Cardiac muscle cell (in vitro differentiated cells and primary cell): ENCODE results near the gene CMIP. TPM values are rescaled to one million over a fixed set of nuclear protein-coding genes. Genes with fewer than 3 reads are reported as not detected.

Source experiments
- DNase-seq, 2 donors: peaks; one replicate each; pipeline versions ENCODE4 v3.0.0 to v3.0.0-alpha.2; 2010 to 2017; ENCODE audit warnings: low read depth in 1 of 2, low spot score in 1 of 2
- H3K27ac ChIP-seq: fragments of 200-600 bp; sonication (generic); 2 replicates; pipeline ENCODE4 v1.5.1; 2016
- H3K27me3 ChIP-seq: fragments of 200-600 bp; sonication (generic); 2 replicates; pipeline ENCODE4 v1.6.0; 2016; ENCODE audit warnings: control low read depth
- H3K36me3 ChIP-seq: fragments of 200-600 bp; sonication (generic); 2 replicates; pipeline ENCODE4 v1.5.1; 2016; ENCODE audit warnings: control low read depth
- H3K4me1 ChIP-seq: fragments of 200-600 bp; sonication (generic); 2 replicates; pipeline ENCODE4 v1.8.1; 2017; ENCODE audit warnings: low read depth, mild to moderate bottlenecking, mixed run types
- H3K4me3 ChIP-seq: fragments of 200-600 bp; sonication (generic); 2 replicates; pipeline ENCODE4 v1.5.1; 2016; ENCODE audit warnings: mild to moderate bottlenecking
- H3K9me3 ChIP-seq: fragments of 200-600 bp; sonication (generic); 2 replicates; pipeline ENCODE4 v1.5.1; 2017; ENCODE audit warnings: low read depth, mild to moderate bottlenecking, control low read depth
- CTCF ChIP-seq: IDR thresholded peaks from 2 replicates; pipeline ENCODE4 v1.5.1; 2012; ENCODE audit warnings: low read depth, mild to moderate bottlenecking, low read length
- polyA plus RNA-seq: library from polyadenylated mRNA; unstranded; fragments of >200 nt; fragmentation: Nextera tagmentation; extraction: Ambion mirVana; gene quantifications from 2 replicates; pipeline ENCODE4 v1.2.1, GENCODE V29; 2016
- total RNA-seq: library from RNA; depleted of rRNA; stranded (reverse); fragments of >200 nt; gene quantifications from 2 replicates; pipeline ENCODE4 v1.2.3, GENCODE V29; 2016

Gene CMIP
- total and polyA plus RNA-seq, 2 experiments from 2014 or later: 1.8 to 22.2 TPM

DNA sequence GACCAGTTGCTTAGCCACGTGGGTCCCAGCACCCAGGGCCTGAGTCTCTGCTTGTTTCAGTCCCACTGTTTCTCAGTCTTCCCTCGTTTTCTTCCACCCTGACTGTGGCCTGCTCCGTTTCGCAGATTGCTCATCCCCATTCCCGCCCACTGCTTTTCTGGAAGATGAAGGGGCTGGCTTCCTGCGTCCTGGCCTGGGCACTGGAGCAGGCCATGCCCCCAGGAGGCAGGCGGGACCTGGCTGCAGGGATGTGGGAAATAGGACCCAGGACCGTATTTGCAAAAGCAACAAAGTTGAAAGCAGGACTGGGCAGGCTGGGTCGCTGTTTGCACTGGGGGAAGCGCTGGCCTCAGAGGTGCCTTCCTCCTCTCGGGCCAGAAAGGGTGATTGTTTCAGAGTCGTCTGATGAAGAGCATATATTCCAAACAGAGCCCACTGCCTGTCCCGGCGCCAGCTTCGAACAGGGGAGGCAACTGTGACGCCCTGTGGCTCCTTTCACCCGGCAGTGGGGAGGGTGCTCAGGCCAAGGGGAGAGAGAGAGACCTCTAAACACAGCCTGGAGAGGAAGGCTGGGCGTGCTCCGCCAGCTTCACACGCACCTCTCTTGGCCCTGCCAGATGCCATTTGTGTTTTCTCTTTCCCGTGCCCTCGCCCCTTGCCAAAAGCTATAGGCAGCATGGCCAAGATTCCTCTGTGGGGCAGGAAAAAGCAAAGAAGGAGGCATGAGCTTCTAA is 108.6 kb downstream of the CMIP start:
- H3K4me1 ChIP-seq: no peaks in the 10 kb centered on the region
- H3K27ac ChIP-seq: no peak overlapping the region
- H3K36me3 ChIP-seq: no peaks in the 10 kb centered on the region
- no peak for TF ChIP-seq CTCF
- H3K9me3 ChIP-seq: no peaks in the 10 kb centered on the region
- no peak overlapping the region for H3K4me3 ChIP-seq
- H3K27me3 ChIP-seq: no peaks in the 10 kb centered on the region
- no peak for DNase-seq

- no peak for DNase-seq
Observed at GRCh38 chr16:81553814-81554675, 109.4 kb downstream of the CMIP start.

GRCh38 chr16:81554979-81555378 is 110.4 kb downstream of the CMIP start:
- no peaks in the 10 kb centered on the region for H3K4me1 ChIP-seq
- H3K36me3 ChIP-seq: no peaks in the 10 kb centered on the region
- H3K4me3 ChIP-seq: no peak overlapping the region
- TF ChIP-seq CTCF: no peak
- H3K27ac ChIP-seq: no peak overlapping the region
- H3K27me3 ChIP-seq: no peaks in the 10 kb centered on the region
- no peaks in the 10 kb centered on the region for H3K9me3 ChIP-seq
- DNase-seq: no peak

More at GRCh38 chr16:81553814-81554675, 109.4 kb downstream of the CMIP start:
- H3K27ac ChIP-seq: no peak overlapping the region
- TF ChIP-seq CTCF: no peak
- H3K27me3 ChIP-seq: no peaks in the 10 kb centered on the region
- no peaks in the 10 kb centered on the region for H3K4me1 ChIP-seq
- no peak overlapping the region for H3K4me3 ChIP-seq
- H3K36me3 ChIP-seq: no peaks in the 10 kb centered on the region
- H3K9me3 ChIP-seq: no peaks in the 10 kb centered on the region

GRCh38 chr16:81555660-81556059 is 111.1 kb downstream of the CMIP start:
- Histone ChIP-seq H3K27ac (no peak overlapping the region), H3K9me3 (no peaks in the 10 kb centered on the region), H3K36me3 (no peaks in the 10 kb centered on the region), H3K4me1 (no peaks in the 10 kb centered on the region), H3K4me3 (no peak overlapping the region), H3K27me3 (no peaks in the 10 kb centered on the region)
- TF ChIP-seq CTCF: no peak
- DNase-seq: no peak

DNA sequence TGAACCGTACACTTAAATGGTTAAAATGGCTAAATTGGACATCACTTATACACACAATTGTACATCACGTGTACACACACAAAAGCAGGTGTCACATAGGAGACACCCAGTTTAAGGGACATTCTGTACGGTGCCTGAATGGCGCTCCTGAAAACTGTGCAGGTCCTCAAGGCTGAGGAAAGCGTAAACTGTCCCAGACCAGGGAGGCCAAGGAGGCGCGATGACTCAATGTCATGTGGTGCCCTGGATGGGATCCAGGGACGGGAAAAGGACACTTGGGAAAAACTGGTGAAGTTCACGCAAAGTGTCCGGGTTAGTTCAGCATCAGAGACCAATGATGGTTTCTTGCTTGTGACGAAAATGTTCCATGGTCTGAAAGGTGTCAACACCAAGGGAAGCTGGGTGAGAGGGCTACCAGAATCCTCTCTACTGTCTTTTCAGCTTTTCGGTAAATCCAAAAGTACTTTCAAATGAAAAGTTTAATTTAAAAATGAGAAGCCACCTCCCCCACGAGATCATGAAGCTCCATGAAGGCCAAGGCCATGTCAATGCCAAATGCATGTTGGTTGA is 112.2 kb downstream of the CMIP start:
- no peak for DNase-seq
- no peaks in the 10 kb centered on the region for H3K4me1 ChIP-seq
- no peaks in the 10 kb centered on the region for H3K9me3 ChIP-seq
- TF ChIP-seq CTCF: no peak
- no peak overlapping the region for H3K27ac ChIP-seq
- H3K4me3 ChIP-seq: no peak overlapping the region
- H3K36me3 ChIP-seq: no peaks in the 10 kb centered on the region
- no peaks in the 10 kb centered on the region for H3K27me3 ChIP-seq
